Measurements from ENCODE around the gene SPOCK1. TPM values are rescaled to one million over a fixed set of nuclear protein-coding genes. Genes with fewer than 3 reads are reported as not detected.

The SPOCK1 gene
- total RNA-seq, 4 donors from 2014 or later: 1.1 to 6.4 (median 4.2) TPM; not detected in 1

GRCh38 chr5:137504916-137505315, 5.8 kb upstream of the SPOCK1 start:
- Histone ChIP-seq H3K36me3 (no peaks in the 10 kb centered on the region), H3K27me3 (no peaks in the 10 kb centered on the region), H3K27ac (no peak overlapping the region), H3K9me3 (no peaks in the 10 kb centered on the region), H3K4me3 (no peak overlapping the region), H3K4me1 (no peaks in the 10 kb centered on the region)
- no peak for DNase-seq
- no peak for TF ChIP-seq CTCF (IDR thresholded peaks at IDR 0.05)
- no peak for TF ChIP-seq POLR2A (IDR thresholded peaks at IDR 0.05)

GRCh38 chr5:137503456-137503855, 4.3 kb upstream of the SPOCK1 start:
- H3K27ac ChIP-seq: no peak overlapping the region
- peaks cover 0 to 6% (median 0%) of the 10 kb centered on the region in 4 donors for H3K4me1 ChIP-seq
- no peak for TF ChIP-seq POLR2A (IDR thresholded peaks at IDR 0.05)
- no peak for TF ChIP-seq CTCF (IDR thresholded peaks at IDR 0.05)
- H3K36me3 ChIP-seq: no peaks in the 10 kb centered on the region
- no peak for DNase-seq
- H3K9me3 ChIP-seq: no peaks in the 10 kb centered on the region
- H3K27me3 ChIP-seq: peaks cover 0 to 6% of the 10 kb centered on the region in 2 donors
- no peak overlapping the region for H3K4me3 ChIP-seq

- H3K9me3 ChIP-seq: no peaks in the 10 kb centered on the region
- DNase-seq: no peak
- no peak for TF ChIP-seq CTCF (IDR thresholded peaks at IDR 0.05)
- TF ChIP-seq POLR2A (IDR thresholded peaks at IDR 0.05): no peak
- H3K27me3 ChIP-seq: peaks cover 0 to 12% of the 10 kb centered on the region in 2 donors
- H3K36me3 ChIP-seq: no peaks in the 10 kb centered on the region
- H3K4me1 ChIP-seq: peaks cover 0 to 6% (median 0%) of the 10 kb centered on the region in 4 donors
- H3K4me3 ChIP-seq: no peak overlapping the region
- H3K27ac ChIP-seq: no peak overlapping the region
Measured at GRCh38 chr5:137502632-137503031, 3.5 kb upstream of the SPOCK1 start.

- no peak overlapping the region for H3K4me3 ChIP-seq
- no peaks in the 10 kb centered on the region for H3K36me3 ChIP-seq
- no peak overlapping the region for H3K27ac ChIP-seq
- H3K4me1 ChIP-seq: peaks cover 0 to 6% (median 0%) of the 10 kb centered on the region in 4 donors
- DNase-seq: no peak
- TF ChIP-seq CTCF (IDR thresholded peaks at IDR 0.05): no peak
- no peak for TF ChIP-seq POLR2A (IDR thresholded peaks at IDR 0.05)
- peaks cover 0 to 12% of the 10 kb centered on the region in 2 donors for H3K27me3 ChIP-seq
- no peaks in the 10 kb centered on the region for H3K9me3 ChIP-seq
Measured at GRCh38 chr5:137501846-137502406, 2.8 kb upstream of the SPOCK1 start.

- no peak for DNase-seq
- no peak overlapping the region for H3K4me3 ChIP-seq
- H3K4me1 ChIP-seq: peaks cover 0 to 6% (median 0%) of the 10 kb centered on the region in 4 donors
- TF ChIP-seq CTCF (IDR thresholded peaks at IDR 0.05) (no peak), POLR2A (IDR thresholded peaks at IDR 0.05) (no peak)
- no peaks in the 10 kb centered on the region for H3K9me3 ChIP-seq
- no peak overlapping the region for H3K27ac ChIP-seq
- peaks cover 0 to 12% of the 10 kb centered on the region in 2 donors for H3K27me3 ChIP-seq
- no peaks in the 10 kb centered on the region for H3K36me3 ChIP-seq
Measured at GRCh38 chr5:137501226-137501625, 2.1 kb upstream of the SPOCK1 start.

Data from Peyer's patch (tissue), 4 donors.